ENCODE data around the gene CDK8.

The CDK8 gene

DNA sequence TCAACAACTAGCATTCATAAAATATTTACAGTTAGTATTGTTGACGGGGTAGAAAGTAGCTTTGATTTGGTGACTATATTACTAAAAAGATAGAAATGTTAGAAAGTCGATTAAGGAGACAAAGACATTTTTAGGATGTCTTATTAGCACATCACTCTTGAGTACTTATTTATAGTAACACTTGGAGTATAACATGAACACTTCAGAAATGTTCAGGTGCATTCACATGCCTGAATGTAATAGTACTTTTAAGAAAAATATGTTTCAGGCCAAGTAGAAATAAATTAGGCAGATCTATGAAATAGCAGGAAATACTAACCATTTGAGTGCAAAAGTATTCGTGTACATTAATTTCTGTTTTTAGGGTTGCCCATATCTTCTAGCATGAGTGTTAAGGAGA, 70.4 kb downstream of the CDK8 start:
- Histone ChIP-seq H3K27me3 (ENCODE audit: control insufficient read depth, low read length) (no peaks in the 10 kb centered on the region), H3K36me3 (ENCODE audit: control insufficient read depth, low read length) (no peaks in the 10 kb centered on the region), H3K9me2 (replicated peaks; ENCODE audit: control insufficient read depth, low read length) (no peaks in the 10 kb centered on the region), H3K4me1 (ENCODE audit: control insufficient read depth, low read length) (peaks cover 18% of the 10 kb centered on the region; the same call in 1 of the 2 replicates), H3F3A (ENCODE audit: control insufficient read depth, insufficient read depth) (no peaks in the 10 kb centered on the region), H3K9me3 (ENCODE audit: control insufficient read depth, insufficient read depth, low read length) (no peaks in the 10 kb centered on the region), H3K4me3 (ENCODE audit: low read length) (no peak overlapping the region), H3K79me2 (ENCODE audit: control insufficient read depth, low read length) (peaks cover 68% of the 10 kb centered on the region), H4K20me1 (ENCODE audit: control insufficient read depth, insufficient read depth, low read depth, low read length) (no peaks in the 10 kb centered on the region), H3K4me2 (ENCODE audit: low read length) (no peak overlapping the region), H3K27ac (ENCODE audit: low read depth, low read length) (no peak overlapping the region)
- TF ChIP-seq EZH2phosphoT487 (IDR thresholded peaks at IDR 0.05; ENCODE audit: borderline replicate concordance, low read length) = no peak
- no peak for TF ChIP-seq CTCF (IDR thresholded peaks at IDR 0.05; ENCODE audit: low read depth, low read length, poor library complexity, severe bottlenecking)

GRCh38 chr13:26324867-26325266, 70.9 kb downstream of the CDK8 start:
- TF ChIP-seq CTCF (IDR thresholded peaks at IDR 0.05; ENCODE audit: low read depth, low read length, poor library complexity, severe bottlenecking) = no peak
- TF ChIP-seq EZH2phosphoT487 (IDR thresholded peaks at IDR 0.05; ENCODE audit: borderline replicate concordance, low read length) = no peak
- no peak overlapping the region for H3K27ac ChIP-seq (ENCODE audit: low read depth, low read length)
- H3K9me3 ChIP-seq (ENCODE audit: control insufficient read depth, insufficient read depth, low read length) = no peaks in the 10 kb centered on the region
- H3F3A ChIP-seq (ENCODE audit: control insufficient read depth, insufficient read depth) = no peaks in the 10 kb centered on the region
- no peaks in the 10 kb centered on the region for H3K9me2 ChIP-seq (replicated peaks; ENCODE audit: control insufficient read depth, low read length)
- peaks cover 18% of the 10 kb centered on the region; the same call in 1 of the 2 replicates for H3K4me1 ChIP-seq (ENCODE audit: control insufficient read depth, low read length)
- H3K4me3 ChIP-seq (ENCODE audit: low read length) = no peak overlapping the region
- peaks cover 70% of the 10 kb centered on the region for H3K79me2 ChIP-seq (ENCODE audit: control insufficient read depth, low read length)
- no peaks in the 10 kb centered on the region for H4K20me1 ChIP-seq (ENCODE audit: control insufficient read depth, insufficient read depth, low read depth, low read length)
- H3K36me3 ChIP-seq (ENCODE audit: control insufficient read depth, low read length) = no peaks in the 10 kb centered on the region
- H3K4me2 ChIP-seq (ENCODE audit: low read length) = no peak overlapping the region
- no peaks in the 10 kb centered on the region for H3K27me3 ChIP-seq (ENCODE audit: control insufficient read depth, low read length)

DNA sequence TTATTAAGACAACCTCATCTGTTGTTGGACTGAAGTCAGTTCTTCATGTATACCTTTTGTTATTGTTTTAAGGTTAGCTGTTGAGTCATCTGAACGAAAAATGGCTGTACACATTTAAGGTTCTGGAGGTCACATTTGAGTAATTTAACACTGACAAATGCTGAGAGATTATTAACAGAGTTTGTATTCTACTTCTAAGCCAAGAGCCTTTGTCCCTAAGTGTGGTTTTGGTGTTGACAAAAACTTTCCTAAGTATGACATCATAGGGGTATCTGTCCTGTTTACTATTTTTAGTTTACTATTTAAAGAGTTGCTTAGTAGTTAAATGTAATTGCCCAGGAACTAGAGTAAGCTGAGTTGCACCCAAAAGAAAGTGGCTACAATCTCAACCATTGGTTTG, 71.9 kb downstream of the CDK8 start:
- H4K20me1 ChIP-seq (ENCODE audit: control insufficient read depth, insufficient read depth, low read depth, low read length) = no peaks in the 10 kb centered on the region
- H3K27me3 ChIP-seq (ENCODE audit: control insufficient read depth, low read length) = no peaks in the 10 kb centered on the region
- H3K79me2 ChIP-seq (ENCODE audit: control insufficient read depth, low read length) = peaks cover 72% of the 10 kb centered on the region
- H3K9me2 ChIP-seq (replicated peaks; ENCODE audit: control insufficient read depth, low read length) = no peaks in the 10 kb centered on the region
- H3K4me2 ChIP-seq (ENCODE audit: low read length) = no peak overlapping the region
- TF ChIP-seq EZH2phosphoT487 (IDR thresholded peaks at IDR 0.05; ENCODE audit: borderline replicate concordance, low read length) (no peak), CTCF (IDR thresholded peaks at IDR 0.05; ENCODE audit: low read depth, low read length, poor library complexity, severe bottlenecking) (no peak)
- H3K27ac ChIP-seq (ENCODE audit: low read depth, low read length) = no peak overlapping the region
- no peaks in the 10 kb centered on the region for H3K9me3 ChIP-seq (ENCODE audit: control insufficient read depth, insufficient read depth, low read length)
- no peak overlapping the region for H3K4me3 ChIP-seq (ENCODE audit: low read length)
- H3K36me3 ChIP-seq (ENCODE audit: control insufficient read depth, low read length) = no peaks in the 10 kb centered on the region
- peaks cover 14% of the 10 kb centered on the region; the same call in 1 of the 2 replicates for H3K4me1 ChIP-seq (ENCODE audit: control insufficient read depth, low read length)
- no peaks in the 10 kb centered on the region for H3F3A ChIP-seq (ENCODE audit: control insufficient read depth, insufficient read depth)
